GM19463 (cell line): ENCODE data around the gene VWA5B1.

ENCODE experiments used
- ATAC-seq: cut with Tn5 transposase; IDR thresholded peaks from one replicate; pipeline ENCODE4 v1.9.1; 2021; ENCODE audit warnings: mild to moderate bottlenecking, moderate library complexity; ENCODE audit not compliant: unreplicated experiment

The VWA5B1 gene

GRCh38 chr1:20361805-20362381 lies 71.2 kb downstream of the VWA5B1 start:
- ATAC-seq, result no peak

GRCh38 chr1:20362856-20363255 lies 72.2 kb downstream of the VWA5B1 start:
- ATAC-seq, result no peak

DNA sequence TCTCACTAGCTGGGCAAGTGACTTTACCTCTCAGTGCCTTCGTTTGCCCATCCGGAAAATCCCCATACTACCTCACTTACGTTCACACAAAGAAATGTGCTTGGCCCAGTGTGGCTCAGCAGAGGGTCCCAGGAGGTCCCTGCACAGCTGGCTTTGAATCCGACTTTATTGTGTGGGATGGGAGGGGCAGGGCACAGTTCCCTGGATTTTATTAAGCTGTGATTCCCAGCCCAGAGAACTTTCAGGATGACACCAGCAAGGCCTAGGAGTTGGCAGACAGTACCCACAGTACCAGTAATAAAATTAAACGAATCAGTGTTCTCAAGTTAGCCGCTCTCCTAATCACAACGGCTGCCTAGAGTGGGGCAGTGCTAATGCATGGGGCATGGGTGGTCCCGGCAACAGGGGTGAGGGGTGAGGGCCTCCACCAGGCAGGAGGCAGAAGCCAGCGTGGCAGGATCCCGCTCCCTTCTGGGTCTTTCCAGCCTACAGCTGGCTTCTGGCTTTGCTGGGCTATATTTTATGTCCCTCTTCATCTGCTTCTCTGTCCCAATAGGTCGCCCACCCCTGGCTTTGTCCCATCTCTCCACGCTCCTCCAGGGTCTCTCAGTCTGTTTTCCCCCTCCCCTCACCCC lies 74.9 kb downstream of the VWA5B1 start:
- no peak for ATAC-seq

GRCh38 chr1:20366056-20366462 lies 75.4 kb downstream of the VWA5B1 start:
- ATAC-seq, result no peak

DNA sequence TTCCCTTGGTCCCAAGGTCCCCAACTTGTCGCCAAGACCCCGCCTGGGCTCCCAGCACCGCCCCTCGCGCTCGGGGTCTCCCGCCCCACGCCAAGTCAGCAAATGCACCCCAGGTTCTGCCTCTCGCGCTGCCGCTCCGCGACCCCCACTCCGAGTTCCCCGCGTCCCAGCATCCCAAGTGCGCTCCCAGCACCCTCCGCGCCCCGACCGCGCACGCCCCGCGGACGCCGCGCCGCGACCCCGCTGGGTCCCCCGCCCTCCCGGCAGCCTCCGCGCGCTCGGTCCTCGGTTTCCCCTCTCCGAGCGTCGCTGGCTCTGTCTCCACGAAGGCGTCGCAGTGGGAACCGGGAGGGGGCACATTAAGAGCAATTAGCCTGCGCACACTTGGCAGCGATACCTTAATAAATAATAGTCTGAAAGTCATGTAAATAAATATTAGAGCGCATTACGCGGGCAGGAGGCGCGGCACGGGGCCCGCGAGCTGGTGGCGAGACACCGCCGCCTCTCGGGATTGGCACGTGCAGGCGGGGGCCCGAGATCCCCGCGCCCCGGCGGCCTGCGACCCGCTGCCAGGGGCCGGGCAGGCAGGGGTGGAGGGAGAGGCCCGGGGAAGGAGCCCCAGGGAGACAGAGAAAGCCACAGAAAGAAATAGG lies 75.9 kb downstream of the VWA5B1 start:
- no peak for ATAC-seq

DNA sequence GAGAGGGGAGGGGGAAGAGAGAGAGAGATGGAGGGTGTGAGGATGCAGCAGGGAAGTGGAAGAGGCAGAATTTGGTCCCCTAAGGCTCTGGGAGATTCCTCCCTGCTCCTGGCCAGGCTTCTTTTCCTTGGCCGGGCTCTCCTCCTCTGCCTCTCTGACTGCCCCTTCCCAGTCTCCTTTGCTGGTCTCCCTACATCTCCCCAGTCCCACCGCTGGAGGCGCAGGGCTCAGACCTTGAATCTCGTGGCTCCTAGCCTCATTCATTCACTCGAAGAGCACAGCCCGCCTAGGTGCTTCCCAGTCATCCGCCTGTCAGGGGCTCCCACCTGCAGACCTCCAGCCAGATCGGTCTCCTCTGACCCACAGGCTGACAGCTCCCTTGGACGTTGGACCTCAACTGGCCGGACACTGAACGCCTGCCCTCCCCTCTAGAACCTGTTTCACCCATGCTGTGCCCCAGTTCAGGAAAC lies 76.5 kb downstream of the VWA5B1 start:
- no peak for ATAC-seq

DNA sequence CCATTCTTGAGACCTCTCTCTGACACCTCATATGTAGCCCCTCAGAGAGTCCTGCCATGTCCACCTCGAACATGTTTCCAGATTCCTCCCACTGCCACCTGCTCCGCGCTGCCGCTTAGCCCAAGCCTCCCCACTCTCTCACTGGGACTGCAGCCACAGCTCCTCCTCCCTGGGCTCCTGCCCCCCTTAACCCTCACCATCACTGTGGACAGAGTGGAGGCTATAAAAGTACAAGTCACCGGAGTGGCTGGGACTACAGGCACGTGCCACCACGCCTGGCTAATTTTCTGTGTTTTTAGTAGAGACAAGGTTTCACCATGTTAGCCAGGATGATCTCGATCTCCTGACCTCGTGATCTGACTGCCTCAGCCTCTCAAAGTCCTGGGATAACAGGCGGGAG lies 77.0 kb downstream of the VWA5B1 start:
- ATAC-seq, result no peak

GRCh38 chr1:20368866-20369470 lies 78.3 kb downstream of the VWA5B1 start:
- no peak for ATAC-seq

DNA sequence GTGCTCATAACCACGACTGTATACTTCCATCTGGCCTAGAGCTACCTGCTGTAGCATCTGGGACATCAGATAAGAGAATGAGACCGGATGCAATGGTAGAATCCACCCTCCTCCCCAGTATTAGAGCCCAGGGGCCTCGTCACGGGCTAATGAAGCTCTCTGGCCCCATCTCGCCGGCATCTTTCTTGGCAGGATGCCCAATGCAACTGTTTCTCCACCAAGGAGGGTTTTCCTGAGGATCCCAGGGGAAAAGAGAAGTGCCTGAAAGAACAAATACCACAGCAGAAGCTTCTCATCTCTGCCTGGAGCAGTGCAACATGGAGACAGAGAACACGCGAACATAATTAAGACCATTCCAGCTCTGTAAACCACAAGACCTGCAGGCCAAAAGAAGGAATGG lies 80.0 kb downstream of the VWA5B1 start:
- no peak for ATAC-seq

GRCh38 chr1:20371411-20371810 lies 80.7 kb downstream of the VWA5B1 start:
- ATAC-seq, result no peak

- ATAC-seq, result no peak
Observed at GRCh38 chr1:20371883-20372282, 81.2 kb downstream of the VWA5B1 start.

DNA sequence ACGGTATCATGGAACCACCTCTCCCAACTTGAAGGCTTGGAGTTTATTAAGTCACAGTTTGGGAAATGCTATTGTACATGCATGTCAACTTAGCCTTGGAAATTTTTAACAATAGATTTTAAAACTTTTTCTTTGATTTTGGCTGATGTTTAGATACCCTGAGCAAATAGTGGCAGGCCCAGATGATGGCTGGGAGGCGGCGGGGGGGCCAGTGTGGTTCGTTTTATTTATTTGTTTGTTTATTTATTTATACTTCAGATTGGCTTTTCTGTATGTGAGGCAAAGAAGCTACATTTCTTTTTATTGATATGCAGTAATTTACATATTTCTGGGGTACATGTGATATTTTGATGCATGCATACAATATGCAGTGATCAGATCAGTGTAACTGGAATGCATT lies 82.0 kb downstream of the VWA5B1 start:
- no peak for ATAC-seq

- ATAC-seq, result no peak
Observed at GRCh38 chr1:20373286-20373685, 82.6 kb downstream of the VWA5B1 start.

GRCh38 chr1:20373764-20374163 lies 83.1 kb downstream of the VWA5B1 start:
- no peak for ATAC-seq

- no peak for ATAC-seq
Observed at GRCh38 chr1:20375563-20375962, 84.9 kb downstream of the VWA5B1 start.

- no peak for ATAC-seq
Observed at GRCh38 chr1:20376171-20376570, 85.5 kb downstream of the VWA5B1 start.

DNA sequence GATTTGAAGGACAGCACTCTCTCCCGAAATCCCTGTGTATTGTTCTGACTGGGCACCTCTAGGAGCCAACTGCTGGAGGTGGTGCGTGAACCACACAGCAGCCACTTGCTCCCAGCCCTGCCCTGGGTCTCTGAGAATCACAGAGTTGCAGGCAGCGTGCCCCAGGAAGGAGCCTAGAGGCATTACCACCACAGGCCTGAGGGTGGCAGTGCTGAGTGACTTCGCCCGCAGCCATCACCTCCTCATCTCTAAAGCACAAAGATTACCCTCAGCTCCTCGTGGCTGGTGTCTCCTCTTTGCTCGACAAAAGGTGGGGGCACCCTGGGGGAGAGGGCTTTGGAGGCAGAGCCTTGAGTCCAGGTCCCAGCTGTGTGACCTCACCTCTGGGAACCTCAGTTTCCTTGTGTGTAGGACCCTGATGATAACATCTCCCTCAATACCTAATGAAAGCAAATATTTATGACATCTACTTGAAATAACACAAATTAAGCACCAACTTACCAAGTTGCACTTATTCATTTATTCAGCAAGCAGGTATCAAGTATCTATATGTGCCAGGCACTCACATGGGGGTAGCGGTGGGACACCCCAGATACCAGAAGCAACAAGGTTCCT lies 86.3 kb downstream of the VWA5B1 start:
- ATAC-seq, result no peak

GRCh38 chr1:20377516-20378270 lies 87.0 kb downstream of the VWA5B1 start:
- no peak for ATAC-seq

DNA sequence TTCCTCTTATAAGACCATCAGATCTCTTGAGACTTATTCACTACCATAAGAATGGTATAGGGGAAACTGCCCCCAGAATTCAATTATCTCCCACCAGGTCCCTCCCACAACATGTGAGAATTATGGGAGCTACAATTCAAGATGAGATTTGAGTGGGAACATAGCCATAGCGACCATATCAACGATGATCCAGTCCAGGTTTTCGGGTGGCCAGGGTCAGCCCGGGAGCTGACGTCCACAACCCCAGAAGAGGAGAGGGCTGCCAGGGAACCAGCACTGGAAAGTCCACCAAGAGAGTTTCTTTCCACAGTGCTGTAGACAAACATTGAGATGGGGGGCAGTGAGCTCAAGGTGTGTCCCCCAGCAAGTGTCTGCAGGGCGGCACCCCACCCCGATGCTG lies 88.4 kb downstream of the VWA5B1 start:
- ATAC-seq, result no peak

- no peak for ATAC-seq
Observed at GRCh38 chr1:20380175-20380574, 89.5 kb downstream of the VWA5B1 start.

DNA sequence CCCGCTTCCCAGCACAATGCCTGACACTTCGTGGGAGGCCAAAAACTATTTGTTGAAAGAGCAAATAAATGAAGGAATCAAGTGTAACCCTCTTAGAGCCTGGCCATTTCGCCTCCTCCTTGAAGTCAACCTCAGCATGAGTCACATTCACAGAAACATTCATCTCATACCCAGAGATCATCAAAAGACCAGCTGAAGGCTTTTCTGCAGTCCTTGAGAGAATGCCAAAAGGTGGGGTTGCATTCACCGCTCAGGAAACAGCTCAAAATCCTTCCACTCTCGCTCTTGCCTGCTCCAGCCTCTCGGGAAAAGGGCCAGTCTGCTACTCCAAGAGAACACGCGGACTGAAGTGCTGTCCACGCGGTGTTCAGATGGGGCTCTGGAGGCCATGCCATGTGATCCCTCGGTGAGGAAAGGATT lies 90.0 kb downstream of the VWA5B1 start:
- no peak for ATAC-seq
